HG03175 (cell line): ENCODE measurements around the gene TMEM184B.

ENCODE experiments used
- ATAC-seq: cut with Tn5 transposase; IDR thresholded peaks from one replicate; pipeline ENCODE4 v1.9.1; 2021; ENCODE audit warnings: mild to moderate bottlenecking, moderate library complexity; ENCODE audit not compliant: unreplicated experiment

TMEM184B gene

DNA sequence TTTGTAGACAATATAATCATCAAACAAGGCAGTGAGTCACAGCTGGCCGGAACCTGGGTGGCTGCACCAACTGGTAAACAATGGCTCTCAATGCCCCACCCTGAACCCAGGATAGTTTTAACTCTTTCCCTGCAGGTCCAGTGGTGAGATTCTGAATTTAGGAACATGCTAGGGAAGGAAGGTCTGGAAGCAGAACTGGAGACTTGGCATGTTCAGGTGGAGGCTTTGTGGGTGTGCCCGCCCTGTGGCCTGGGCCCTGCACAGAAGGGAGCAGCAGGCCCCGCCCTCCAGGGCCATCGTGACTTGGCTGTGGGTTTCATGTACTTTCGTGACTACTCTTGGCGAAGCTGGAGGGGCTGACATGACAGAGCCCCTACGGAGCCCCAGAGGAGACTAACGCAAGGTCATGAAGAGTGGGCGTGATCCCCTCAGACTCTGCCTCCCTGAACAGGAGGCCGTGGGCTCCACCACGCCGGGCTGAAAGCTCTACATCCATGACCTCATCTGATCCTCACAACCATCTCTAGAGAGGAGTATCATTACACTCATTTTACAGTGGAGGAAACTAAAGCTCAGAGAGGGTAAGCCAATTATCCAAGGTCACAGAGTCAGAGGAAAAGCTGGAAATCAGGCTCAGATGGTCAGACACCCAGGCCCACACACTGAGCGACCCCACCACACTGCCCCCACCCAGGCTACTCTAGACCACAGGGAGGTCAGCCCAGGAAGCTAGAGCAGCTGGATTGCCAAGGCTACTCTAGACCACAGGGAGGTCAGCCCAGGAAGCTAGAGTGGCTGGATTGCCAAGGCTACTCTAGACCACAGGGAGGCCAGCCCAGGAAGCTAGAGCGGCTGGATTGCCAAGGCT is 43.7 kb downstream of the TMEM184B start:
- no peak for ATAC-seq

DNA sequence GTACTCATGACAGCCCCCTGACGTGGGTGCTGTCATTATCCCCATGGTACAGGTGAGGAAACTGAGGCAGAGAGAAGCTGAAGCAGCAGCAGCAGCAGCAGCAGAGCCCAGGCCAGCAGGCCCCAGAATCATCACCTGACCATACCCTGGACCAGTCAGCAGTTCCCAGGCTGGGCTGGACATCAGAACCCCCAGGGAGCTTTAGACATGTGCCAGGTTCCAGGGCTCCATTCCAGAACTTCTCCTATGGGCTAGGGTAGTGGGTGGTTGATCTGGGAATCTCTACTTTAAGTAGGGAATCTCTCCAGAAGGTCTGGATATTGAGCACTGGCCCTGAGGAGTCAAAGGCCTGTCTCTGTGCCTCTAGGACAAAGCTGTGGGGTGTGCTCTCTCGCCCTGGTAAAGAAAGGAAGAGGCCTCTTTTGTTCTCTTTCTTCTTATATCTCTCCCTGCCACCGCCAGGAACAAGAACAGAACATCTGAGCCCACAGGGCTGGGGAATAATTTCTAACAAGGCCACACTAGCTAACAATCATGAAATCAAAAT is 44.4 kb downstream of the TMEM184B start:
- ATAC-seq, result no peak

DNA sequence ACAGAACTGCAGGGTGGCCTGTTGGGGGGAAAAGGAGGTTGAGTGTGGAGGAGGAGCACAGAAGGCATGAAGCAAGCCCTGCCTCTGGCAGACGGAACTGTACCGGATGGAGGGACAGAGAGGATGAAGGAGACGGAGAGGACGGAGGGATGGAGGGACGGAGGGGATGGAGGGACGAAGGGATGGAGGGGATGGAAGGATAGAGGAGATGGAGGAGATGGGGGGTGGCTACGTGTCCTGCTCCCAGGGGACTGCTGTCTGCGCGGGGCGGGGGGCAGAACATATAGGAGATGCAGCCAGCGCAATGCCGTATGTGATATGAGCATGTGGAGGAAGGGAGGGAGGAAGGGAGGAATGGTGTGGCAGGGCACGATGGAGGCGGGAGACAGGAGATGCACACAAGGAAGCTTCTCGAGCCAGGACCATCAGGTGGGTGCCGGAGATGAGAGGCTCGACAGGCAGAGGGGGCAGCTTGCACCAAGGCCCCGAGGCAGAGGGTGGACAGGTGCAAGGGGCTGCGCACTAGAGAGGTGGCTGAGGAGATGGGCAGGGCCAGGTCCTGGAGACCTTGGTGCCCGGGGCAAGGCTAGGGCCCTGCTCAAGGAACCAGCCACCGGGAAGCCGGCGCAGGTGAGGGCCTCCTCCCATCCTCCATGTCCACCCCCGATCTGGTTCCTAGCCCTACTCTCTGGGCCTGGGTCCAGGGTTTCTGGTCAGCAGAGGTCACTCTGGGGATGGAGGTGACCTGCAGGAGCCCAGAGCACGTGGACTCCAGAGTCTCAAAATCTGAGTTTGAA is 45.8 kb downstream of the TMEM184B start:
- no peak for ATAC-seq

DNA sequence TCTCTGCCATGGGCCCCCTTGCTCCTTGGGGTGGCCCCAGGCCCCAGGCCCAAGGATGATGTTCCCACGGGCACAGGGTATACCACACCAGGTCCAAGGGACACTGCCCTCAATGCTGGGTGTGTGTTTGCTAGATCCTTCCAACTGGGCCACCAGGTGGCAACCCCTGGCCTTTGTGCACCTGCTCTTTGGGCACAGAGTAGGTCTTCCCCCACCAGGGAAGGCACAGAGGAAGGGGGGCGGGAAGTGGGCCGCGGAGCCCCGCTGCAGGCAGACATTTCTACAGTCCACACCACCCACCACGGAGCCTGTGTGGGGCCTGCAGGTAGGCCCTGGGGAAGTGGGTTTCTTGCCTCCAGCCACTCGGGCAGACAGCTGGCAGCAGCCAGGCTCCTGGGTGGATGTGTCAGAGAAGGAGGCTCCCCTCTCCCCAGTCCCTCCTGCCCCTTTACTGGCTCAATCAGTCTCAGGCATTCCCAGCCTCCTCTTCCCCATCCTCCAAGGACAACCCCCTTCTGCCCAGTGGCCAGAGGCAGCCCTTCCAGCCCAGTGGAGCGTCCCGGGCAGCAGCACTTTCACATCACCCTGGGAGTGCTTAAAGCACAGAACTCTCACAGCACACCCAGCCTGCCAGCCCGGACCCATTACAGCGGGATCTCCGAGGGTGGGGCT is 49.4 kb downstream of the TMEM184B start:
- no peak for ATAC-seq

DNA sequence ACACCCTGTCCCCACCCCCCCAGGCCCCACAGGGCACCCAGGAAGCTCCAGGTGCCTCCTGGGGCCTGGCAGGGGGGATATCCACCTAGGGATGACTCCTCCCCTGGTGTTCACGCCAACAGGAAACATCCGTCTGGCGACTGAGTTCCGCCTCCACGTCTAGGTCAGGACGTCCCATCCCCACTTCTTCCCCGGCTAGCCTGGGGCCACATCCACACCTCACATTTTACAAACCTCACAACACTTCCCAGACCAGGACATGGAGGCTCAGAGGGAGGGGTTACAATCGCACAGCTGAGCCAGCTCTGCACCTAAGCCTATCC is 50.1 kb downstream of the TMEM184B start:
- no peak for ATAC-seq

DNA sequence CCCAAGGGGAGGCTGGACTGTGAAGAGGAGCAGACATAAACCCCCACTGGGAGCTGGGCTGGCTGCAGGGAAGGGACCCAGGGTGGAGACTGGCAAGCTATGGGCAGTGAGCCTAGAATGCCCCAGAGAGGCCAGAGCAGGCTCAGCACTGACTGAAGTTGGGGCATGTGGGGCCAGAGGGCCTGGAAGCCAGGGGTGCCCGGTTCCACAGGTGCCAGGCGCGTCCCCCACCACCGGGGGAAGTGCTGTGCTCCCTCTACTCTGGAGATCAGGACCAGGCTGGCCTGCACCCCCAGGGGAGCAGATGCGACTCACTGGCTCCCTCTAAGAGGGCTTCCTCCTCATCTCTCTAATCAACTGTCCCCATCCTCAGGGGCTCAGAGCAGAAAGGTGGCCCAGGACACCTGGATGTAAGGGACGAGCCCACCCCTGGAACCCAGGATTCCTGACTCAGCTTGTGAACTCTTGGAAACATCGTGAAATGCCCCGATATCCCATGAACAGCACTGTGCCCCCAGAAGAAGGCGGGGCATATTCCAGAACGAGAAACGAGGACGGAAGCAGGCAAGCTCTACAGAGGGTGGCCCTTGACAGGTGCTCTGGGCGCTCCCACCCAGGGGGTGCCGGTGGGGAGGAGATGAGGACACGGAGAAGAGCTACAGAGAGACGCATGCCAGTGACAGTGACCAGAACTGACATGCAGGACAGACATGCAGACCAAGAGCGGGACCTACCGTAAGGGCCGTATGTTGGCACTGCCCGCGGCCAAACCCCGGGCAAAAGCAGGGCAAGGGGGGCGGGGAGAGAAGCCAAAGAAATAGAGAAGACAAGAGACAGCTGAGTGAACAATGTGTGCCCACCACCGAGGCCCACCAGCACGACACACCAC is 50.7 kb downstream of the TMEM184B start:
- ATAC-seq, result no peak

DNA sequence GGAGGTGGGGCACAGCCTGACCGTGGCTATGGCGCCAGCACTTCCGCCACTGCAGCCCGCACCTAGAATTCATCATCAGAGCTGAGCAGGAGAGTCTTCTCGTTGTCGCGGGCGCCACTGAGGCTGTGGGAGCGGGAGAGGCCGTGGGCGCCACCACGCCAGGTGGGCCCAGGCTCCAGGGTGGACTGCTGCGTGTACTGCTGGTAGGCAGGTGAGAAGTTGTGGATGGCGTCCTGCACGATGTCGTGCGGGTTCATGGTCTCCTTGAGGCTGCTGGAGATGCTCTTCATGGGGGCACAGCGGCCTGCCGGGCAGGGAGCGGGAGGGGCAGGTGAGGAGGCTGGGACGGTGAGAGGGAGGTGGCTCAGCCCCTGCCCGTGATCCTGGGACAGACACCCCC is 51.4 kb downstream of the TMEM184B start:
- ATAC-seq, result no peak

DNA sequence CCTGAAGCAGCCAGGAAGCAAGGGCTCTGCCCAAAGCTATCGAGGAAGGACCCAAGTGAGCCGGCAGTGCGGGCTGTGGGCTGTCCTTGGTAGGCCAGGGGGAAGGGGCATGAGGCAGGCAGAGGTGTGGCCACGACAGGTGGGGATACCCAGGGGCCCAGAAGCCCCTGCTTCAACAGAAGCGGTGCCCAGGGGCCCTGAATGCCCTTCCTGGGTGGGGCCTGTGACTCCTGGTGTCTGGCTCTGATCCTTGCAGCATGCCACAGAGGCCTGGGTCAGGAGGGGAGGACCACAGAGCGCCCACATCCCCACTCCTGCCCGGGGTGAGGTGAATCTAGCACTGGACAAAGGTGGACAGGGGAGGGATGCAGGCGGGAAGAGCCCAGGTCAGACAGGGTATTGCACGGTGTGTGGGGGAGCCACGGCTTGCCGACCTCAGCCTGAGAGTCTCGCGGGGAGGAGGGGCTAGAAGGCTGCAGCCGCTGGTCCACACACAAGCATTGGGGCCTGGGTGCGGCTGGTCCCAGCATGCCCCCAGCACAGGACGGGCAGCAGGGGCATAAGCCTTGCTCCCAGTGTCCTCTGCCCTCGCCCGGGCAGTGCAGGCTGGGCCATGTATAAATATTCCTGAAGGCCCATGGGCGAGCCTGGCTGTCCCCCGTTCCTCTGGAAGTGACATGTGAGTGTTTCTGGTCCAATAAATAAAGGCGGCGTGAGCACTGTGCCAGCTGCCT is 52.0 kb downstream of the TMEM184B start:
- ATAC-seq, result no peak

DNA sequence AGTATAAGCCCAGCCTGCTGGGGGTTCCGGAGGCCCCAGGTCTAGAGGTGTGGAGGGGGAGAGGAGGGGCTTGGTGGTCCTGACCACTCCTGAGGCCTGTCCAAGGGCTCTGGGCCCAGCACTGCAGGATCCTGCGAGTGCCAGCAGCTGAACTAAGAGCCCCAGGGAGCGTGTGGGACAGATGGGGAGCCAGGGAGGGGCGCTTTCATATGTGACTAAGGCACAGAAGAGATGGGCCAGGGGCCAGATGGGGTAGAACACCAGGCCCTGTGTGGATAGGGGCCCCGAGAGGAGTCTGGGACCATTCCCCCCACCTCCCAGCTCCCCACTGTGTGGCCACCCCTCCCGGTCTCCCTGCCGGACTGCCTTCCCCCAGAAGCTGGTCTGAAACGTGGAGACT is 52.6 kb downstream of the TMEM184B start:
- ATAC-seq, result no peak

DNA sequence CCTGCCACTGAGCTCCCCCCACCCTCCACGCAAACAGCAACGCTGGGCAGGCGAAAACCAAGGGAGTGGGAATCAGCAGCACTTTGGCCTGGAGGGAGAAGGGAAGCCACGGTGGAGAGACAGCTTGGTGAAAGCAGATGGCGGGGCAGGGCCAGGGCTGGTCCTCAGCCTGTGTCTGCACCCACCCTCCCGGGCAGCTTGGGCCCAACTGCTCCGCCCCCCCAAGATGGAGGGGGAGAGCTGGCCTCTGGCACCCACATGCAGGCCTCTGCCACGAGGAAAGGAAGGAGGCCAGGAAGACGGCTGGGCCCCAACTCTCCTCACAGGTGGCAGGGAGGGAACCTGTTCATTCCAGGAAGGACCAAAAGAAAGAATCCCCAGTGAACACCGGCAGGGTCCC is 53.2 kb downstream of the TMEM184B start:
- no peak for ATAC-seq

DNA sequence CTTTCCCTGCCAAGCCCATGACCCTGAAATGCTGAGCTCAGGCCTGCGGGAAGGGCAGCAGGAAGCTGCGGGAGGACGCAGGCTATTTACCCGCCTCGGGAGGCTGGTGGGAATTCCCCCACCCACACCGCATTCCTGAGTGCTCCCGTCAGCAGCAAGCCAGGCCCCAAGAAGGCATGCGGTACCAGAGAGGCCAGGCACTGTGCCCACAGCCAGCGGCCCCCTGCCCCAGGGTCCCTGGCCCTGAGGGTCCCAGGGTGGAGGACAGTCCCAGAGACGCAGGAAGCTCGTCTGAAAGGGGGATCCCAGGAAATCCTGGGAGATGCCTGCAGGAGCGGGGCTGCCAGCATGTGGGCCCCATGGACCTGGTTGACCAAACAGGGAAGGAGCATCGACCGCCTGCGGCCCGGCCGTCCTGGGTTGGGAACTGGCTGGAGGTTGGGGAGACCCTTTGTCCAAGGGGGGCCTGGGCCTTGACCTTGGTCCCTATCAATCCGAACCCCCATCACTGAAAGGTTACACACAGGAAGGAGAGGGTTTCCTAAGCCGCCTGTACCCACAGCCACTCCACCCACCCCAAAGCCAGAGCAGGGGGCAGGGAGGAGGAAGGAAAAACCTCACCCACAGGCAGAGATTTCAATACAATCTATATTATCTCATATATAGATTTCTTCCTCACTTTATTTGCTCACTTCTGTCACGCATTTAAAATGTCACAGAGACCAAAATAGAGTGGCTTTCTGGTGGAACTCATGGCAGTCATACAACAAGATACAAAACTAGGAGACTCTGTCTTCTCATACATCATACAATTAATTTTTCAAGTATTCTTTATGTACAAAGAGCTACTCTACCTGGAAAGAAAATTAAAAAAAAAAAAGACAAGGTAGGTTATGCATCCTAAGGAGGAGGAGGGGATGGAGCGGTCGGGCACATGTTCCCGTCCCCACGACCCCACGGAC is 53.9 kb downstream of the TMEM184B start:
- no peak for ATAC-seq

DNA sequence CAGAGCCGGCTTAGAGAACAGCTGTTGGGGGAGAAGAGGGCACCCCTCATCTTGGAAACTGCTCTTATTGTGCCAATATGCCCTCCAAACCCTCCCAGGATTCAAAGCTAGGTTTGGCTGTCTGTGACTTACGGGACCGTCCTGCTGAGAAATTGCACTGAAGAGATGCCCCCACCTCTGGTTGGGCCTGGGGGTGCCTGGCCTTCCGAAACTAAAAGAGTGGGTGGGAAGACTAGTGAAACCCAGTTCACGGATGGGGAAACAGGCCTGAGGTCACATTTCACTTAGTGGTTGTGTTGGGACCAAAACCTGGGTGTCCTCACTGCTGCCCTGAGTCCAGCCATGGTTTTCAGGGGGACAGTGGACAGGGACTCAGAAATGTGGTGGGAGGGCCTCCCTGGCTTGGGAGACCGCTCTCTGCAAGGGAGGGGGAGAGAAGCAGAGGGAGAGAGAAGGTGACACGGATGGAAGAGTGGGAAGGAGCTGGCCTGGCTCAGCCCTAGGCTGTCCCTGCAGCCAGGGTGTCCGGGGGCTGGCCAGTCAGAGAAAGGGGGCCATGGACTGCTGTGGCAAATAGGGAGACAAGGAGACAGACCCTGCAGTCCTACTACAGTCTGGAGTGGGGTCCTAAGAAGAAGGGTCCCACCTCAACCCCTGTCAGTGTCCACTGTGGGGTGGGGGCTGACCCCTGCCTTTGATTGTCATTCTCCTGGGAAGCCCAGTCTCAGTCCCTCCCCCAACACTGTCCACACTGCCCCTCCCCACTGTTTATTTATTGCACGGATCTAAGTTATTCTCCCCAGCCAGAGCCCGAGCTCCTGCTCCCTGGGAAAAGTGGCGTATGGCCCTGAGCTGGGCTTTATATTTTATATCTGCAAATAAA is 57.4 kb downstream of the TMEM184B start:
- no peak for ATAC-seq

DNA sequence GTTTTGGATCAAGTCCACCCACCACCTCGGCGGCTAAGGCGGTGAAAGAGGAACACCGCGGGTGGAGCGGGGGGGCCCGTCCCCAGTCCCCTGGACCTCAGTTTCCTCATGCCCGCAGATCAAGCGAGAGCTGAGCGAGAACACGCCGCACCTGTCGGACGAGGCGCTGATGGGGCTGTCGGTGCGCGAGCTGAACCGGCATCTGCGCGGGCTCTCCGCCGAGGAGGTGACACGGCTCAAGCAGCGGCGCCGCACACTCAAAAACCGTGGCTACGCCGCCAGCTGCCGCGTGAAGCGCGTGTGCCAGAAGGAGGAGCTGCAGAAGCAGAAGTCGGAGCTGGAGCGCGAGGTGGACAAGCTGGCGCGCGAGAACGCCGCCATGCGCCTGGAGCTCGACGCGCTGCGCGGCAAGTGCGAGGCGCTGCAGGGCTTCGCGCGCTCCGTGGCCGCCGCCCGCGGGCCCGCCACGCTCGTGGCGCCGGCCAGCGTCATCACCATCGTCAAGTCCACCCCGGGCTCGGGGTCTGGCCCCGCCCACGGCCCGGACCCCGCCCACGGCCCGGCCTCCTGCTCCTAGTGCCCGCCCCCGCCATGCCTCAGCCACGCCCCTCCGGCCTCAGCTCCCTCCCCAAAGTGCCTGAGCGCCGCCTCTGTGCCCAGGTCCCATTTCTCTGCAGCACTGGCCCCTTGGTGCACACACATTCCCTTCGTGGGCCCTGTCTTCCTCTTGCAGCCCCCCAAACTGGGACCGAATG is 58.3 kb downstream of the TMEM184B start:
- ATAC-seq, result peak; percentile 60

DNA sequence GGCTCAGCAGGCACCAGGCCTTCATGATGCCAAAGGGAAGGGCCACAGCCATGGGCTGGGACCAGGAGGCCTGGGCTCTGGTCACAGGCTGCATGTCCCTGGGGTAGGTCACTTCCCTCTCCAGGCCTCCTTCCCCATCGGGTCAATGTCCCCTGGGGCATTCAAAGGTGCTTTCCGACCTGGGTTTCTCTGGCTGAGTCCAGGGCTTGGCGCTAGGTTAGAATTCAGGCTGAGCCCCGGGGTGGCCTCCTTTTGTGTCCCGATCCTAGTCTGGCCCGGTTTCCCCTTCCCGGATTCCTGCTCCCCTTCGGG is 58.9 kb downstream of the TMEM184B start:
- peak; percentile 24 for ATAC-seq

DNA sequence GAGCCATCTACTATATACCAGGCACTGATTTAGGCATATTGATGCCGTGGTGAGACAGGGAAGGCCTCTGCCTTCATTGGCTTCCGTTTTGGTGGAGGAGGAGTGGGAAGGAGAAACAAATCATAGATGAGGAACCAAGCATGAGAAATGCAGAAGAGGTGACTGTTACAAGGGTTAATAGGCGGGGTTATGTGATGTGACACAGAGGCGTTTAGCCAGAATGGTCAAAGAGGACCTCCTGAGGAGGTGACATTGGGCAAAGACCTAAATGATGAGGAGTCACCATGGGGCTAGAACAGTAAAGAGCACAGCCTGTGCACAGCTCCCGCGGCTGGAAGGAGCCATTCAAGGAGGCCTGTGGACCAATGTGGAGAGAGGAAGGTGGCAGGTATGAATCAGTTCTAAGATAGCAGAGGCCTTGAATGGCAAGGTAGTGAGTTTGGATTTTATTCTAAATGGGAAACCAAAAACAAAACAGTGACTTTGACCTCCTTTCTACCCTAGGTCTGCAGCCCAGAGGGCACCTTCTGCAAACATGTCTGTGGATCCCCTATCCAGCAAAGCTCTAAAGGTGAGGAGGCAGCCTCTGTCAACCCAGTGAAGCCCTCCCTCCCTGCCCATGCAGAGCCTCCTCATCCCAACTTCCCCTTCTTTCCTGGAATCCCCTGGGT is 59.4 kb downstream of the TMEM184B start:
- no peak for ATAC-seq

DNA sequence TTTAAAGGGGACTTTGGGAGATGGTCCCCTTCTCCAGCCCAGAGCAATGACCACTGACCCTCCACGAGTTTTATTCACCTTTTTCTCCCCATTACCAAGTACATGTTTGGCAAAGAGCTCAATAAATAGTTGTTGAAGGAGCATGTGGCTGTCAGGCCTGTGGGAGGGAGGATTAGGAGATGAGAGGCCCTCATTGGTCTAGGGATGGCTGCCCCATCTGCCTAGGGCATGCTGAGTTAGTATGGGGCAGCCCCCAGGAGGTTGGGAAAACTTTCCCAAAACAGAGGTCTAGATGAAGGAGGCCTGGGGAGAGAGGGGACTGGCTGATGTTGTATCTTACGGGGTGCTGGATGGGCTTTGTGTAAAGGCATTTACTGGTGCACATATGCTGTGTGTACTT is 60.4 kb downstream of the TMEM184B start:
- ATAC-seq, result no peak

DNA sequence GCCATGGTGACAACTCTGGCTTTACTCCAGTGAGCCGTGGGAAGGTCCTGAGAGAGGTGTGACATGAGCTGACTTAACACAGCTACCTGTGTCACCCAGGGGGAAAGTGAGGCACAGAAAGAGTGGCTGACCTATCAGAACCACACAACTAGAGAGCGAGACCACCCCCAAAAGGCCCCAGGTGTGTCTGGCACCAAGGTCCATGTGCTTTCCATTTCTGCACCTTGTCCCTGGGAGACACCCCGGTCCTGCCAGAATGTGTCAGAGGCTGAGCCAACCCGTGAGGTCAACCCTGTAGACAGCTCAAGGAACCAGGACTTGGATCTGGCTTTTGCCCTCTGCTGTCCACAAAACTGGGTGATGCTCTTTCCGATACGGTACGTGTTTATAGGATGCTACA is 61.3 kb downstream of the TMEM184B start:
- no peak for ATAC-seq
